Measurements from ENCODE around the gene NR2C2.

DNA sequence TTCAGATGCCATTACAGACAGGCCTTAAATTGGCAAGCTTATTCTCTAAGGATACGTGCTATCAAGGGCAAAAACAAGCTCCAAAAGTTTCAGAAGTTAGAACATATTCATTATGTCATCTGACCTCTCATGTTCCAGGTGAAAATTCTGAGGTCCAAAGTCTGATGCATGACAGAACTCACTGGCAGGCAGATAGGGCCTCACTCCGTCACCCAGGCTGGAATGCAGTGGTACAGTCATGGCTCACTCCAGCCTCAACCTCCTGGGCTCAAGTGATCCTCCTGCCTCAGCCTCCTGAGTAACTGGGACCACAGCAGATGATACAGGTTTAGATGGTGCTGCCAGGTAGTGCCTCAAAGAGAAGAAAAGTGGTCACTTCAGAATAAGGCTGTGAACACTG, 102.2 kb downstream of the NR2C2 start:
- TF ChIP-seq MYBL2 (CRISPR knock-in tag; IDR thresholded peaks at IDR 0.05) = no peak
- TF ChIP-seq, protein P1, sequence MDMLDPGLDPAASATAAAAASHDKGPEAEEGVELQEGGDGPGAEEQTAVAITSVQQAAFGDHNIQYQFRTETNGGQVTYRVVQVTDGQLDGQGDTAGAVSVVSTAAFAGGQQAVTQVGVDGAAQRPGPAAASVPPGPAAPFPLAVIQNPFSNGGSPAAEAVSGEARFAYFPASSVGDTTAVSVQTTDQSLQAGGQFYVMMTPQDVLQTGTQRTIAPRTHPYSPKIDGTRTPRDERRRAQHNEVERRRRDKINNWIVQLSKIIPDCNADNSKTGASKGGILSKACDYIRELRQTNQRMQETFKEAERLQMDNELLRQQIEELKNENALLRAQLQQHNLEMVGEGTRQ (CRISPR knock-in tag; IDR thresholded peaks at IDR 0.05) = no peak
- TF ChIP-seq, protein P2, sequence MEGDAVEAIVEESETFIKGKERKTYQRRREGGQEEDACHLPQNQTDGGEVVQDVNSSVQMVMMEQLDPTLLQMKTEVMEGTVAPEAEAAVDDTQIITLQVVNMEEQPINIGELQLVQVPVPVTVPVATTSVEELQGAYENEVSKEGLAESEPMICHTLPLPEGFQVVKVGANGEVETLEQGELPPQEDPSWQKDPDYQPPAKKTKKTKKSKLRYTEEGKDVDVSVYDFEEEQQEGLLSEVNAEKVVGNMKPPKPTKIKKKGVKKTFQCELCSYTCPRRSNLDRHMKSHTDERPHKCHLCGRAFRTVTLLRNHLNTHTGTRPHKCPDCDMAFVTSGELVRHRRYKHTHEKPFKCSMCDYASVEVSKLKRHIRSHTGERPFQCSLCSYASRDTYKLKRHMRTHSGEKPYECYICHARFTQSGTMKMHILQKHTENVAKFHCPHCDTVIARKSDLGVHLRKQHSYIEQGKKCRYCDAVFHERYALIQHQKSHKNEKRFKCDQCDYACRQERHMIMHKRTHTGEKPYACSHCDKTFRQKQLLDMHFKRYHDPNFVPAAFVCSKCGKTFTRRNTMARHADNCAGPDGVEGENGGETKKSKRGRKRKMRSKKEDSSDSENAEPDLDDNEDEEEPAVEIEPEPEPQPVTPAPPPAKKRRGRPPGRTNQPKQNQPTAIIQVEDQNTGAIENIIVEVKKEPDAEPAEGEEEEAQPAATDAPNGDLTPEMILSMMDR (IDR thresholded peaks at IDR 0.05) = no peak
- TF ChIP-seq, protein P3, sequence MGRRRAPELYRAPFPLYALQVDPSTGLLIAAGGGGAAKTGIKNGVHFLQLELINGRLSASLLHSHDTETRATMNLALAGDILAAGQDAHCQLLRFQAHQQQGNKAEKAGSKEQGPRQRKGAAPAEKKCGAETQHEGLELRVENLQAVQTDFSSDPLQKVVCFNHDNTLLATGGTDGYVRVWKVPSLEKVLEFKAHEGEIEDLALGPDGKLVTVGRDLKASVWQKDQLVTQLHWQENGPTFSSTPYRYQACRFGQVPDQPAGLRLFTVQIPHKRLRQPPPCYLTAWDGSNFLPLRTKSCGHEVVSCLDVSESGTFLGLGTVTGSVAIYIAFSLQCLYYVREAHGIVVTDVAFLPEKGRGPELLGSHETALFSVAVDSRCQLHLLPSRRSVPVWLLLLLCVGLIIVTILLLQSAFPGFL (CRISPR knock-in tag; IDR thresholded peaks at IDR 0.05; ENCODE audit: borderline replicate concordance) = no peak
- no peak for TF ChIP-seq RELA (CRISPR knock-in tag; IDR thresholded peaks at IDR 0.05; ENCODE audit: borderline replicate concordance)
- TF ChIP-seq, protein P4, sequence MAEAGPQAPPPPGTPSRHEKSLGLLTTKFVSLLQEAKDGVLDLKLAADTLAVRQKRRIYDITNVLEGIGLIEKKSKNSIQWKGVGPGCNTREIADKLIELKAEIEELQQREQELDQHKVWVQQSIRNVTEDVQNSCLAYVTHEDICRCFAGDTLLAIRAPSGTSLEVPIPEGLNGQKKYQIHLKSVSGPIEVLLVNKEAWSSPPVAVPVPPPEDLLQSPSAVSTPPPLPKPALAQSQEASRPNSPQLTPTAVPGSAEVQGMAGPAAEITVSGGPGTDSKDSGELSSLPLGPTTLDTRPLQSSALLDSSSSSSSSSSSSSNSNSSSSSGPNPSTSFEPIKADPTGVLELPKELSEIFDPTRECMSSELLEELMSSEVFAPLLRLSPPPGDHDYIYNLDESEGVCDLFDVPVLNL (CRISPR knock-in tag; IDR thresholded peaks at IDR 0.05; ENCODE audit: borderline replicate concordance, low read depth) = no peak
